Muscle layer of colon (tissue), 2 donors: ENCODE data around the gene CIC.
A peak's percentile ranks its signal among the peaks of the same experiment; 100 is the strongest.

ENCODE experiments used
- H3K27ac ChIP-seq: one replicate; pipeline ENCODE4 v1.7.0; 2013; ENCODE audit warnings: low read depth, mild to moderate bottlenecking, low read length, moderate library complexity
- H3K27me3 ChIP-seq, 2 donors: one replicate each; pipeline ENCODE4 v1.7.0; 2013; ENCODE audit warnings: low read length in 2 of 2, mild to moderate bottlenecking in 2 of 2; ENCODE audit not compliant: insufficient read depth in 2 of 2, control insufficient read depth in 1 of 2
- H3K36me3 ChIP-seq: one replicate; pipeline ENCODE4 v1.7.0; 2013; ENCODE audit warnings: mild to moderate bottlenecking, low read length; ENCODE audit not compliant: insufficient read depth
- H3K4me1 ChIP-seq: one replicate; pipeline ENCODE4 v1.7.0; 2013; ENCODE audit warnings: mild to moderate bottlenecking, low read length; ENCODE audit not compliant: insufficient read depth
- H3K4me3 ChIP-seq, 2 donors: one replicate each; pipeline ENCODE4 v1.7.0; 2013; ENCODE audit warnings: low read length in 2 of 2, low read depth in 1 of 2, mild to moderate bottlenecking in 1 of 2, moderate library complexity in 1 of 2
- H3K9ac ChIP-seq: one replicate; pipeline ENCODE4 v1.7.0; 2013; ENCODE audit warnings: low read length
- H3K9me3 ChIP-seq: one replicate; pipeline ENCODE4 v1.7.0; 2013; ENCODE audit warnings: mild to moderate bottlenecking, low read length
- donor health status: abdominal sarcoma.
- donor health status: Adenocarcinoma of cecum.

CIC gene

DNA sequence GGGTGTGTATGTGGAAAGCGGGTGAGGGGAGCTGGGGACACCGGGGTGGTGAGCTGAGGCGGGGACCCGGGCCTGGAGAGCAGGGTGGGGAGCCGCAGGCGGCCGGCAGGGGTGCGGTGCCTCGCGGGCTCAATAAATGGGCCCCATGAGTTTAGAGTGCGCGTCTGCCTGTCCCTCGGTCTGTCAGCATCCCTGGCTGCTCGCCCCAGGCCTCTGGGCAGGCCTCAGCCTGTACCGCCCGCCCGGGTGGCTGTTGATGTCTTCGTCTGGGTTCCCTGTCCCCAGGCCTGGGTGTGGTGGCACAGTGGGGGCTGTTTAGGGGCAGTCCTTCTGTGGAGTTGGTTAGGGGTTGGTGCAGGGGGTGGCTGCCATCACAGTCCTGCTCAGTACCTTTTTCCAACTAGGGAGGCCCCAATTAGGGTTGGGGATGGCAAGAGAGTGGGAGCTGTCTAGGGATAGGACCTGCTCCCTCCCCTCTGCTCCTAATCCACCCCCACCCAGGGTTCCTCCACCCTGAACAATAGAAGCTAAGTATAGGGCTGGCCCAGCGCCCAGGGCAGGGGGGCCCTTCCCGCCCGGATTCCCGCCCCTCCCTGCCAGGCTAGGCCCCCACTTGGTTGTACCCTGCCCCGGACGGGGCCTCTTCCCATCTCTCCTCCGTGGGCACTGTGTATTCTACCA is 12.2 kb downstream of the CIC start:
- H3K36me3 ChIP-seq, result no peaks in the 10 kb centered on the region
- H3K9me3 ChIP-seq, result no peaks in the 10 kb centered on the region
- H3K9ac ChIP-seq, result peak overlapping the region; percentile 44
- H3K4me1 ChIP-seq, result peaks cover 72% of the 10 kb centered on the region
- H3K4me3 ChIP-seq, result peak overlapping the region; percentile 9 to 19
- peak overlapping the region; percentile 81 for H3K27ac ChIP-seq
- H3K27me3 ChIP-seq, result no peaks in the 10 kb centered on the region

DNA sequence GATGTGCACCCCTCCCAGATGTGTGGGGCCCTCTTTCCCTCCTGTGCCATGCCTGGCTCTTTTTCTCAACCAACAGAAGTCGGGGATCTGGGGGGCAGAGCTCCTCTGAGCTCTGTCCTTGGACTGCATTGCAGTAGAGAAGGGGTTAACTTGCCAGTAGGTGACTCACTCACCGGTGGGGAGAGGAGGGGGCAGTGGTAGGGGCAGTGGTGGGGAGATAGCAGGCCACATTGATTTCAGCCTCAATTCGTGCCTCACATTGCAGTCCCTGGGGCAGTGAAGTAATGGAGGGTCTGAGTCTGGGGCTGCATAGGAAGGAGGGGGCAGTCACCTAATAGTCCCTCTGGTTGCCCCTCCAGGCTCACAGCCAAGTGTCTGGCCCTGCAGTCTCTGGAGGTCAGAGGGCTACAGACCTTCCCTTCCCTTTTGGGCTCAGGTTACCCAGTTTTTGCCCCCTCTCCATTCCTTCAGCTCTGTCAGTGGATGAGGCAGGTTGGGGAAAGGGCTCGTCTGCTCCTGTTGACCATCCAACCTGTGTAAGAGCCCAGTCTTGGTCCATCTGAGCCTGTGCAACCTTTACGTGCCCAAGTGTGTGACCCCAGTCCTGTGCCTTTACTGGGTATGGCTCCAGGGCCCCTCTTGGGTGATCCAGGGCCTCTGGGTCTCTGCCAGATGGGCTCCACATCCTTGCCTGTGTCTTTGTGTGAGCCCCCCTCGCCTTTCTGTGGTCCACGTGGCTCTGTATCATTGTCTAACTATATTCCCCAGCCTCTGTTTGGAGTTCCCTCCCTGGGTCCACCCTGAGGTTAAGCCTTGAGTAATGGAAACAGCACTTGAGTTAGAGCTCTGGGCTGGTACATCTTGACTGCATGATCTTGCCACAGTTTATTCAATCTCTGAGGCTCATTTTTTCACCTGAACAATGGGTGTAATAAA is 13.0 kb downstream of the CIC start:
- H3K27ac ChIP-seq, result peak overlapping the region; percentile 81
- peaks cover 72% of the 10 kb centered on the region for H3K4me1 ChIP-seq
- H3K4me3 ChIP-seq, result peak overlapping the region in 1 of 2 donors; percentile 19
- H3K27me3 ChIP-seq, result no peaks in the 10 kb centered on the region
- H3K36me3 ChIP-seq, result peaks cover 2% of the 10 kb centered on the region
- peak overlapping the region; percentile 44 for H3K9ac ChIP-seq
- no peaks in the 10 kb centered on the region for H3K9me3 ChIP-seq

DNA sequence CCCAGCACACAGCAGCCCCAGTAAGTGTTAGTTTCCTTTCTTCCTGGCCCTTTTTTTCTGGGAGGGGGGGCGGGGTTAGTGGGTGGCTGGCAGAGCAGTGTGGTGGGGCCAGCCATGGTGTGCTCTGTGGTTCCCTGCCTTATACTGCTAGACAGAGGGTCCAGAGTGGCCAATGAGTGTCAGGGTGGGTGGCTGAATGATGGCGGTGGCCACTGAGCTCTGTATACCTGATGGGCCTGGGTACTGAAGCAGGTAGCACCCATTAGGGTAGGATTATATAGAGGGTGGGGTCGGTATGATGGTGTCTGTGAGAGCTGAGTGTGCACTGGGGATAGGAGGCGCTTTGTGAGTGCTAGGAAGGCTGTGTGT is 13.8 kb downstream of the CIC start:
- Histone ChIP-seq H3K4me3 (peak overlapping the region in 1 of 2 donors; percentile 55), H3K4me1 (peaks cover 65% of the 10 kb centered on the region), H3K27me3 (no peaks in the 10 kb centered on the region), H3K27ac (peak overlapping the region; percentile 87), H3K9ac (peak overlapping the region; percentile 51), H3K9me3 (no peaks in the 10 kb centered on the region), H3K36me3 (peaks cover 9% of the 10 kb centered on the region)

DNA sequence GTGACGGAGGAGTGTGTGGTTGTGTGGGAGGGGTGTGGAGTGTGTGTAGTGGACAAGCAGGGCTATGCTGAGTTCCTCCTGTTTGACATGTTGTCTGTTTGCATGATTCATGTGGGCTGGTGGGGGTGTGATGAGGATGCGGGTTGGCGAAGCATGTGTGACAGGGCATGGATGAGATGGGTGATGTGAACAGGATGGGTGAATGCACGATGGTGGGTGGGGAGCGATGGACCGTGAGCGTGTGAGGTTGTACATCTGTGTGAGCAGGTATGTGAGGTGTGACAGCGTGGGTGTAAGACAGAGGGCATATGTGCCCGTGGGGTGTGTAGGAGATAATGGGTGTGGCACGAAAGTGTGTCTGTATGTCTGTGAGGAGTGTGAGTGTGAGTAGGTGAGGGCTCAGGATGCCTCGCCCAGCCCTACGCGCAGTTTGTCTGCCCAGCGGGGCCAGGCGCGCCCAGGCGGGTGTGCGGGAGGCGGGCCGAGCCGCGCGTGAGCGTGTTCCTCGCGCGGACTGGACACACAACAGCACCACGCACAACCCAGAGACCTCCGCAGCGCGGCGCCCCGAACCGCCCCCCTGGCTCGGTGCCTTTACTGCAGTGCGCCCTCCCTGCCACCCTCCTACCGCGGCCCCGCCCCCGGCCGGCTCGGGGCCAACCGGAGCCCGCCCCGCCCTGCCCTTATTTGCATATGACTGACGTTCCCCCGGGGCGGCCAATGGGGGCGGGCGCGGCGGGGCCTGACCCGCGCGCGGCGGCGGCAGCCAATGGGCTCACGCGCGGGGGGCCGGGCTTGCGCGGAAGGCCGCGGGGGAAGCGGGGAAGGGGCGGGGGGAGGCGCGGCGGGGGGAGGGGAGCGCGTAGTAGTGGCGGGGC is 14.4 kb downstream of the CIC start:
- Histone ChIP-seq H3K4me1 (peaks cover 59% of the 10 kb centered on the region), H3K4me3 (peak overlapping the region; percentile 21 to 55), H3K9ac (peak overlapping the region; percentile 51), H3K27me3 (no peaks in the 10 kb centered on the region), H3K9me3 (no peaks in the 10 kb centered on the region), H3K36me3 (peaks cover 15% of the 10 kb centered on the region), H3K27ac (peak overlapping the region; percentile 87)

DNA sequence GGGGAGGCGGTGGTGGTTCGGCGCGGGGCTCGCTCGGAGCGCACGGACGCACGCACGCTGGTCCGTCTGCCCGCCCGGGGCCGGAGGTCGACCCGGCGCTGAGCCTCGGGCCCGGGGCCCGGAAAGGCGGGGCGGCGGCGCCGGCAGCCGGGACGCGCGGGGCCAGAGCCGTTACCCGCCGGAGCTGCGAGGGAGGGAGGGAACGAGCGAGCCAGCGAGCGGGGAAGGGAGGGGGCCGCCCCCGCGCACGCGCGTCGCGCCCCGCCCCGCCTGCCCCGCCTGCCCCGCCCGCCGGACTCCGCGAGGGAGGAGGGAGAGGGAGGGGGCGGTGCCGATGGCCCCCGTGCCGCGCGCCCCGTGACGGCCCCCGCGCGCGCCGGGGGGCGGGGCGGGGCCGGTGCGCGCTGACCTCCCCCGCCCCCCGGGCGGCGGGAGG is 15.0 kb downstream of the CIC start:
- Histone ChIP-seq H3K27me3 (no peaks in the 10 kb centered on the region), H3K36me3 (peaks cover 22% of the 10 kb centered on the region), H3K9ac (no peak overlapping the region), H3K9me3 (no peaks in the 10 kb centered on the region), H3K4me3 (no peak overlapping the region), H3K4me1 (peaks cover 52% of the 10 kb centered on the region), H3K27ac (no peak overlapping the region)

DNA sequence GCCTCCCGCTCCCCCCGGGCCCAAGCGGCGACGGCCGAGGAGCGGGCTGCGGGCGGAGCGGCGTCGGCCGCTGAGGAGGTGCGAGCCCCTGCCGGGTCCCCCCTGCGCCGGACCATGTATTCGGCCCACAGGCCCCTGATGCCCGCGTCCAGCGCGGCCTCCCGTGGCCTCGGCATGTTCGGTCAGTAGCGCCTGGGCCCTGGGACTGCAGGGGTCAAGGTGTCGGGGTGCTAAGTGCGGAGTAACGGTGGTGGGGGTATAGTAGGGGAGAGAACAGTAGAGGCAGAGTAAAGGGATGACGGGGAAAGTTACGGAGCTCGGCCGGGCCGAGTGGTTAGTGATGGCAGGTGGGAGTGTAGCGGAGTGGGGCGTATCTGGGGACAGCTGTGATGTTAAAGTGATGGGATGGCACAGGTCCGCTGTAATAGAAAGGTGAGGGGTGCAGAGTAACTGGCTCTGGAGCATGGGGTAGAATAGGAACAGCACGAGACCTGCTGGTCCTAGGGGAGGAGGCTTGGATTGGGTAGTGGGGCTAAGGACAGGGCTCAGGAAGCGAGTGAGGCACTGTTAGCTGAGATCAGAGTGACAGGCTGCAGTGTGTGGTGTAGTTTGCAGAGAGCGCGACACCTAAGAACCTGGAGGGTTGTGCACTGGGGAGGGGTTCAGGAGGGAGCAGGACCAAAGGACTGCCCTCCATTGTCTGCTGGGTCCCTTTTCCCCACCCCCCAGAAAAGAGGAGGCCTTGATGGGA is 15.7 kb downstream of the CIC start:
- Histone ChIP-seq H3K27ac (peak overlapping the region; percentile 96), H3K36me3 (peaks cover 28% of the 10 kb centered on the region), H3K27me3 (no peaks in the 10 kb centered on the region), H3K4me3 (peak overlapping the region; percentile 69 to 71), H3K9me3 (no peaks in the 10 kb centered on the region), H3K9ac (peak overlapping the region; percentile 45), H3K4me1 (peaks cover 45% of the 10 kb centered on the region)

DNA sequence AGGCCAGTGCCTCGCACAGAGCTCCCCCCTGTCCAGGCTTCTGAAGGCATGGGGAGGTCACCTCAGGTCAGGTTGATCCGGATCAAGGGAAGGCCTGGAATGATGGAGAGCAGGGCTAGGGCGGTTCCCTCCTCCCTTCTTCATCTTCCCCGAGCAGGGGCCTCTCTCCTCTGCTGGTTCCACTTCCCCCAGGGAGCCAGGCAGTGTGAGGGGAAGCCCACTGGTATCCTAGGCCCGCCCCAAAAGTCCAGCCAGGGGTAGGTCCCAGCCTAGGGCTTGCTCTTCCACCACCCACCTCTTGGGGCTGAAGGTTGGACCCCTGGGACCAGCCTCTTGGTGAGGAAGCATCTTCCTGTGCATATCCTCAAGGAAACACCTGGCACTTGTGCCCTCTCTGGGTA is 16.5 kb downstream of the CIC start:
- H3K27me3 ChIP-seq, result no peaks in the 10 kb centered on the region
- peaks cover 35% of the 10 kb centered on the region for H3K36me3 ChIP-seq
- peak overlapping the region; percentile 61 for H3K9ac ChIP-seq
- no peaks in the 10 kb centered on the region for H3K9me3 ChIP-seq
- H3K4me1 ChIP-seq, result peaks cover 45% of the 10 kb centered on the region
- peak overlapping the region; percentile 96 for H3K27ac ChIP-seq
- H3K4me3 ChIP-seq, result peak overlapping the region; percentile 4 to 71

DNA sequence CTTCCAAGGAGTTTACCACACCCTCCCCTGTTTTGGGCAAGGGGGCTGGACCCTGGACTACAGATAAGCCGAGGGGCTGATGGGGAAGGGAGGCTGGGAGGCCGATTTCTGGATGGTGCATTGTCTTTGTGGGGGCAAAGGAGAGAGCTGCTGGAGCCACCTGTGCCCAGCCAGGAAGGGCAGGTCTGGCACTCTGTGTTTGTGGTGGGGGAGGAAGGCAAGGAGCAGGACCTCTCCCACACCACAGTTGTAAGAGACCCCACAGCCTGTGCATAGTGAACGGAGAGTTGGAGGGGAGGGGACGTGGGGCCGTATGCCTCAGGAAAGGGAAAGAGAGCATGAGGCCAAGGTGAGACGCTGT is 16.9 kb downstream of the CIC start:
- peak overlapping the region; percentile 96 for H3K27ac ChIP-seq
- H3K4me3 ChIP-seq, result peak overlapping the region in 1 of 2 donors; percentile 71
- H3K9ac ChIP-seq, result peak overlapping the region; percentile 61
- H3K36me3 ChIP-seq, result peaks cover 39% of the 10 kb centered on the region
- no peaks in the 10 kb centered on the region for H3K9me3 ChIP-seq
- no peaks in the 10 kb centered on the region for H3K27me3 ChIP-seq
- peaks cover 45% of the 10 kb centered on the region for H3K4me1 ChIP-seq

DNA sequence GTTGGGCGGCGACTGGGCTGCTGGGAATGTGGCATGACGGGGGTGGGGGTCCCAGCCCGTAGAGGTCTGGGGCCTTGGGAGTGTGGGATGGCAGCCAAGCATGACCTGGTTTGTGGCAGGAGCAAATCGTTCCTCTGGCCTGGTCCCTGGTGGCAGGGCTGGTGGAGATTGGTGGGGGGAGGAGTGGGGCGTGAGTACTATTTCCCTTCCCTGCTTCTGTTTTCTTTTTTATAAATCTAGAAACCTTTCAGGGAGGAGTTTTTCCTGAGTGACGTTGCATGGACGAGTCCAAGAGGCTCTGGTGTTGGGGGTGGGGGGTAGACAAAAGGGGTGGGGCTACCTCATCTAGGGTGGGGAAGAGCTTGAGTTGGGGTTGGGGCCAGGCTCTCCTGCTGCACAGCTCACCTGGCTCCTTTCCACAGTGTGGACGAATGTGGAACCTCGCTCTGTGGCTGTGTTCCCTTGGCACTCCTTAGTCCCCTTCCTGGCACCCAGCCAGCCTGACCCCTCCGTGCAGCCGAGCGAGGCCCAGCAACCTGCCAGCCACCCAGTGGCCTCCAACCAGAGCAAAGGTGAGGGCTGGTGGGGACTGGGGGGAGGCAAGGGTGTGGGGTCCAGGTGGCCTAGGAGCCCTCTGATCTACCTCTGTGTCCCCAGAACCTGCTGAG is 17.4 kb downstream of the CIC start:
- Histone ChIP-seq H3K36me3 (peaks cover 43% of the 10 kb centered on the region), H3K9me3 (no peaks in the 10 kb centered on the region), H3K9ac (no peak overlapping the region), H3K27me3 (no peaks in the 10 kb centered on the region), H3K4me3 (peak overlapping the region in 1 of 2 donors; percentile 71), H3K4me1 (peaks cover 42% of the 10 kb centered on the region), H3K27ac (peak overlapping the region; percentile 96)

DNA sequence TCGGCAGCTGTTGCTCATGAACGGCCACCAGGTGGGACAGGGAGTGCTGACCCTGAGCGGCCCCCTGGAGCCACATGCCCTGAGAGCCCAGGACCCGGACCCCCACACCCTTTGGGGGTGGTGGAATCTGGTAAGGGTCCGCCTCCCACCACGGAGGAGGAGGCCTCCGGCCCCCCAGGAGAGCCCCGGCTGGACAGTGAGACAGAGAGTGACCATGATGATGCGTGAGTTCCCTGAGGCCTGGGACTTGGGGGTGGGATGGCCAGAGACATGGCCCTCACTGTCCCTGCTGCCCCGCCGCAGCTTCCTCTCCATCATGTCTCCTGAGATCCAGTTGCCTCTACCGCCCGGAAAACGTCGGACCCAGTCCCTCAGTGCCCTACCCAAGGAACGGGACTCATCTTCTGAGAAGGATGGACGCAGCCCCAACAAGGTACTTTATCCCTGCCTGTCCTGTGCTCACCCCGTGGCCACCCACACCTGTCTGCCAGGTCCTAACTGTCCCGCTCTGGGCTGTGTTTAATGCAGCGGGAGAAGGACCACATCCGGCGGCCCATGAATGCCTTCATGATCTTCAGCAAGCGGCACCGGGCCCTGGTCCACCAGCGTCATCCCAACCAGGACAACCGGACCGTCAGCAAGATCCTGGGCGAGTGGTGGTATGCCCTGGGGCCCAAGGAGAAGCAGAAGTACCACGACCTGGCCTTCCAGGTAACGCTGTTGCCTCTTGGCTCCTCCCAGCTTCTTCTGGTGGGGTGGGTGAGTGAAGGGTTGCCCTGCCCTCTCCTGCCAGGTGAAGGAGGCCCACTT is 18.2 kb downstream of the CIC start:
- H3K27ac ChIP-seq, result no peak overlapping the region
- no peak overlapping the region for H3K9ac ChIP-seq
- H3K27me3 ChIP-seq, result no peaks in the 10 kb centered on the region
- H3K9me3 ChIP-seq, result no peaks in the 10 kb centered on the region
- H3K4me3 ChIP-seq, result no peak overlapping the region
- peaks cover 51% of the 10 kb centered on the region for H3K36me3 ChIP-seq
- H3K4me1 ChIP-seq, result peaks cover 34% of the 10 kb centered on the region
